Mesendoderm (in vitro differentiated cells): ENCODE measurements around the gene ANKAR.

ENCODE experiments used
- DNase-seq: peaks from one replicate; pipeline ENCODE4 v3.0.0; 2013
- H2AK5ac ChIP-seq: 2 replicates; pipeline ENCODE4 v1.6.1; 2013; ENCODE audit warnings: low read length, inconsistent platforms
- H2BK120ac ChIP-seq: 2 replicates; pipeline ENCODE4 v1.6.1; 2013; ENCODE audit warnings: low read depth, mild to moderate bottlenecking, low read length, moderate library complexity, mixed read lengths
- H2BK15ac ChIP-seq: replicated peaks from 2 replicates; pipeline ENCODE4 v1.6.1; 2013; ENCODE audit warnings: low read depth, mild to moderate bottlenecking, moderate library complexity
- H2BK5ac ChIP-seq: 2 replicates; pipeline ENCODE4 v1.6.1; 2013; ENCODE audit warnings: low read length, inconsistent platforms
- H3K18ac ChIP-seq: 2 replicates; pipeline ENCODE4 v1.6.1; 2013; ENCODE audit warnings: mild to moderate bottlenecking, low read length, mixed read lengths
- H3K23ac ChIP-seq: one replicate; pipeline ENCODE4 v1.6.1; 2013; ENCODE audit warnings: low read length
- H3K27ac ChIP-seq: 2 replicates; pipeline ENCODE4 v1.5.1; 2013; ENCODE audit warnings: low read depth, mild to moderate bottlenecking, inconsistent platforms, low read length, moderate library complexity
- H3K27me3 ChIP-seq: 2 replicates; pipeline ENCODE4 v1.6.1; 2013; ENCODE audit warnings: low read length, control low read depth, mild to moderate bottlenecking, inconsistent platforms; ENCODE audit not compliant: insufficient read depth, poor library complexity
- H3K36me3 ChIP-seq: 2 replicates; pipeline ENCODE4 v1.6.1; 2013; ENCODE audit warnings: low read length, inconsistent platforms; ENCODE audit not compliant: control insufficient read depth, insufficient read depth
- H3K4ac ChIP-seq: one replicate; pipeline ENCODE4 v1.6.1; 2013; ENCODE audit warnings: low read depth, mild to moderate bottlenecking, low read length, moderate library complexity
- H3K4me1 ChIP-seq: 2 replicates; pipeline ENCODE4 v1.6.1; 2013; ENCODE audit warnings: low read depth, low read length, inconsistent platforms; ENCODE audit not compliant: control insufficient read depth
- H3K4me2 ChIP-seq: 2 replicates; pipeline ENCODE4 v1.6.1; 2013; ENCODE audit warnings: low read length
- H3K4me3 ChIP-seq: 2 replicates; pipeline ENCODE4 v1.5.1; 2013; ENCODE audit warnings: mild to moderate bottlenecking, low read length
- H3K56ac ChIP-seq: one replicate; pipeline ENCODE4 v1.6.1; 2013; ENCODE audit warnings: low read length
- H3K79me1 ChIP-seq: 2 replicates; pipeline ENCODE4 v1.6.1; 2013; ENCODE audit warnings: low read length, inconsistent platforms
- H3K79me2 ChIP-seq: 2 replicates; pipeline ENCODE4 v1.6.1; 2013; ENCODE audit warnings: mild to moderate bottlenecking, low read length; ENCODE audit not compliant: control insufficient read depth, insufficient read depth
- H3K9ac ChIP-seq: 2 replicates; pipeline ENCODE4 v1.6.1; 2013; ENCODE audit warnings: low read length, inconsistent platforms
- H4K5ac ChIP-seq: one replicate; pipeline ENCODE4 v1.6.1; 2013; ENCODE audit warnings: low read length
- H4K8ac ChIP-seq: one replicate; pipeline ENCODE4 v1.6.1; 2013; ENCODE audit warnings: low read depth, mild to moderate bottlenecking, control low read depth, low read length, moderate library complexity
- WGBS: extraction: QIAGEN DNeasy Blood & Tissue Kit; methylation state at CpG from one replicate; pipeline ENCODE4 v1.1.7; 2013; ENCODE audit warnings: low lambda C conversion rate, missing lambda C conversion rate; ENCODE audit not compliant: insufficient coverage; ENCODE audit errors: extremely low coverage; 5-methylcytosine and 5-hydroxymethylcytosine counted together

The ANKAR gene

DNA sequence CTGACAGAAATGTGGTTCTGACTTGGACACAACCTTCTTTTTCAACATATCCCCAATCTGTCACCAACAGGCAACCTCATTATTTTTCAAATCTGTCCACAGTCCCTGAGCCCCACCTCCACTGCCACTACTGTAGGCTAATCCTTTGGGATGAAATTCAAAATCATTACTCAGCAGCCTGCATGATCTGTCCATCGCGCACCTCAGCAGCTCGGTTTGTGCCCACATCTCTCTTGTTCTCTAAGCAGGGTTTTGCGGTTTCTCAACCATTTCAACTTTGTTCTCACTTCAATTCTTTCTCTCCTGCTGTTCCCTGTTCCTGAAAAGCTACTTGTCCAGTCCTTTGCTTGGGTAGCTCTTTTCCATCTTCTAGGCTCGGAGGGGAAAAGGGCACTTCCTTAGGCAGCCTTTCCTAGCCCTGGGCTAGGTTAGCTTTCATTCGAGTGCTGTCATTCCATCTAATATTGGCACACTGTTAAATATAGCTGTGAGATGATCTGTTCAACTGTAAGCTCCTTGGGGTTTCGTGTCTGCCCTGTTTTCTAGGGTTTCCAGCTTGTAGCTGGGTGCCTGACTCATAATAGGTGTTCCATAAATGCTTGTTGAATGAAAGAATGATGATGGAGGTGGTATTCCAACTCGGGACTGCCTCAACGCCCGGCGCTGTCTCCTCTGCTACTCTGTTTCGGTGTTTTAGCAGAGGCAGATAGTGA lies 653 bp upstream of the ANKAR start:
- H3K18ac ChIP-seq: no peak overlapping the region

DNA sequence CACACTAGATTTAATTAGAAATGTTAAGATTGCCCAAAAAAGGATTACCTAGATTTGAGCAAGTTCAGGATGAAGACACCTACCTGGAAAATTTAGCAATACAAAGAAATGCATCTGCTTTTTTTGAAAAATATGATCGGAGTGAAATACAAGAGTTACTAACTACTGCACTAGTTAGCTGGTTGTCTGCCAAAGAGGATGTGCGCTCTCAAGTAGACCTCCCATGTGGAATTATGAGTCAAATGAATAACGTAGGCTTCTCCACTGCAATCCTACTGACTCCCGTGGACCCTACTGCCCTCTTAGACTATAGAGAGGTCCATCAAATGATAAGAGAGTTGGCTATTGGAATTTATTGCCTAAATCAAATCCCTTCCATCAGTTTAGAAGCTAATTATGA lies 2.0 kb downstream of the ANKAR start:
- Histone ChIP-seq H3K4ac (no peak overlapping the region), H3K18ac (no peak overlapping the region), H4K5ac (no peak overlapping the region), H4K8ac (no peak overlapping the region), H3K56ac (no peak overlapping the region), H3K36me3 (no peaks in the 10 kb centered on the region), H2BK5ac (no peak overlapping the region), H2BK15ac (no peak overlapping the region), H3K23ac (no peak overlapping the region), H3K27ac (no peak overlapping the region), H3K27me3 (no peaks in the 10 kb centered on the region), H3K79me1 (no peaks in the 10 kb centered on the region), H3K79me2 (no peaks in the 10 kb centered on the region), H3K9ac (no peak overlapping the region), H3K4me1 (no peaks in the 10 kb centered on the region), H2AK5ac (no peak overlapping the region), H3K4me3 (no peak overlapping the region), H3K4me2 (no peak overlapping the region), H2BK120ac (no peak overlapping the region)
- no peak for DNase-seq
- no CpG with 5 or more reads among the region's 4 CpGs for WGBS

More for the DNA sequence above, 653 bp upstream of the ANKAR start:
- Histone ChIP-seq H3K56ac (peak overlapping the region; percentile 40), H3K23ac (no peak overlapping the region), H3K27me3 (no peaks in the 10 kb centered on the region), H4K5ac (no peak overlapping the region), H3K27ac (no peak overlapping the region), H3K4ac (no peak overlapping the region), H3K4me3 (no peak overlapping the region), H2BK15ac (no peak overlapping the region), H2BK120ac (no peak overlapping the region), H2BK5ac (no peak overlapping the region), H3K9ac (peak overlapping the region; percentile 51), H3K79me1 (no peaks in the 10 kb centered on the region), H3K79me2 (no peaks in the 10 kb centered on the region), H3K36me3 (no peaks in the 10 kb centered on the region), H3K4me2 (peak overlapping the region; percentile 53), H4K8ac (no peak overlapping the region), H2AK5ac (no peak overlapping the region), H3K4me1 (no peaks in the 10 kb centered on the region)
- DNase-seq: peak; percentile 10
- WGBS: no CpG with 5 or more reads among the region's 12 CpGs

DNA sequence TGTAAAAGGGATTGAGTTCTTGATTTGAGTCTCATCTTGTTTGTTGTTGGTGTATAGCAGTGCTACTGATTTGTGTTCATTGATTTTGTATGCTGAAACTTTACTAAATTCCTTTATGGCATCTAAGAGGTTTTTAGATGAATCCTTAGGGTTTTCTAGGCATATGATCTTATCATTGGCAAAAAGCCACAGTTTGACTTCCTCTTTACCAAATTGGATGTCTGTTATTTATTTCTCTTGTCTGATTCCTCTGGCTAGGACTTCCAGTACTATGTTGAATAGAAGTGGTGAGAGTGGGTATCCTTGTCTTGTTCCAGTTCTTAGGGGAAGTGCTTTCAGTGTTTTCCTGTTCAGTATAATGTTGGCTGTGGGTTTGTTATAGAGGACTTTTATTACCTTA lies 4.8 kb downstream of the ANKAR start:
- Histone ChIP-seq H2BK5ac (no peak overlapping the region), H3K23ac (no peak overlapping the region), H3K27me3 (no peaks in the 10 kb centered on the region), H3K4me1 (no peaks in the 10 kb centered on the region), H3K56ac (no peak overlapping the region), H3K9ac (no peak overlapping the region), H4K5ac (no peak overlapping the region), H3K27ac (no peak overlapping the region), H3K4me2 (no peak overlapping the region), H3K4me3 (no peak overlapping the region), H2BK120ac (no peak overlapping the region), H2AK5ac (no peak overlapping the region), H2BK15ac (no peak overlapping the region), H3K79me2 (no peaks in the 10 kb centered on the region), H4K8ac (no peak overlapping the region), H3K18ac (no peak overlapping the region), H3K36me3 (no peaks in the 10 kb centered on the region), H3K4ac (no peak overlapping the region), H3K79me1 (no peaks in the 10 kb centered on the region)
- DNase-seq: no peak

DNA sequence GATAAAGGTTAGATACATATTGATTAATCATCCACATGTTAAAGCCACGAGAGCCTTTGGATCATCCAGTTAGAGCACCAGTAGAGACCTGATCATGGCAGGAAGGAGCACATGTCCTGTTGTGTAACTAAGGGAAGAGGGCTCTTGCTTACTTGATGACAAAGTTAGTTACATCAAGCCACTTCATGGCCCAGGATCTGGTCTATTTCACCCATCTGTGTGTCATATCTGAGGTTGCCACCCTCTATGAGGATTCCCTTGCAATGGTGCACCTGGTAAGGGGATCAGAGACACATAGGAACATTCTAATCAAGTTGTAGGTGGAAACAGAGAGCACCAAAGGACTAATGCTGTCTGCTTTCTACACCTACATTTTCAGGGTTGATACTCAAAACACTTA lies 6.7 kb downstream of the ANKAR start:
- no peak overlapping the region for H3K4ac ChIP-seq
- no peak overlapping the region for H3K27ac ChIP-seq
- H3K4me1 ChIP-seq: no peaks in the 10 kb centered on the region
- H3K27me3 ChIP-seq: no peaks in the 10 kb centered on the region
- no peaks in the 10 kb centered on the region for H3K36me3 ChIP-seq
- H2BK5ac ChIP-seq: no peak overlapping the region
- H3K18ac ChIP-seq: no peak overlapping the region
- H3K56ac ChIP-seq: no peak overlapping the region
- H3K9ac ChIP-seq: no peak overlapping the region
- no peak overlapping the region for H2BK120ac ChIP-seq
- no peaks in the 10 kb centered on the region for H3K79me2 ChIP-seq
- no peak overlapping the region for H4K5ac ChIP-seq
- H3K4me3 ChIP-seq: no peak overlapping the region
- no peak overlapping the region for H2BK15ac ChIP-seq
- no peak overlapping the region for H4K8ac ChIP-seq
- no CpG with 5 or more reads among the region's 1 CpG for WGBS
- no peaks in the 10 kb centered on the region for H3K79me1 ChIP-seq
- no peak overlapping the region for H3K4me2 ChIP-seq
- no peak overlapping the region for H3K23ac ChIP-seq
- no peak overlapping the region for H2AK5ac ChIP-seq
- no peak for DNase-seq

DNA sequence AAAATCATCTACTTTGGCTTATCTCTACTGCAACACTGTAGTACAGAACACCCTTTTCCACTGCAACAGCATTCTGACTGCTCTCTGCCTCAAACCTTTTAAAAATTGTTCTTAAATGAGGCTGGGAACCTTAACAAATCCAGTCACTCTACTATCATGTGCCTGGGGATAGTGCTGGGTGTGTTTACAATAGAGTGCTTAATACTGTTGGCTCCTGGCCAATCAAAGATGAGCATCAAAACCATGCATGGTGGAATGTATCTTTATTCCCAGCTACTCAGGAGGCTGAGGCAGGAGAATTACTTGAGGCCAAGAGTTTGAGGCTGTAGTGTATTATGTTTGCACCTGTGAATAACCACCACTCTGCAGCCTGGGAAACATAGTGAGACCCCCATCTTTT lies 7.4 kb downstream of the ANKAR start:
- Histone ChIP-seq H3K4me2 (no peak overlapping the region), H3K36me3 (no peaks in the 10 kb centered on the region), H3K79me2 (no peaks in the 10 kb centered on the region), H2BK5ac (no peak overlapping the region), H3K23ac (no peak overlapping the region), H3K4ac (no peak overlapping the region), H3K4me3 (no peak overlapping the region), H3K27me3 (no peaks in the 10 kb centered on the region), H3K4me1 (no peaks in the 10 kb centered on the region), H4K5ac (no peak overlapping the region), H2BK120ac (no peak overlapping the region), H3K9ac (no peak overlapping the region), H2AK5ac (no peak overlapping the region), H4K8ac (no peak overlapping the region), H3K79me1 (no peaks in the 10 kb centered on the region), H2BK15ac (no peak overlapping the region), H3K27ac (no peak overlapping the region), H3K56ac (no peak overlapping the region), H3K18ac (no peak overlapping the region)
- DNase-seq: no peak

DNA sequence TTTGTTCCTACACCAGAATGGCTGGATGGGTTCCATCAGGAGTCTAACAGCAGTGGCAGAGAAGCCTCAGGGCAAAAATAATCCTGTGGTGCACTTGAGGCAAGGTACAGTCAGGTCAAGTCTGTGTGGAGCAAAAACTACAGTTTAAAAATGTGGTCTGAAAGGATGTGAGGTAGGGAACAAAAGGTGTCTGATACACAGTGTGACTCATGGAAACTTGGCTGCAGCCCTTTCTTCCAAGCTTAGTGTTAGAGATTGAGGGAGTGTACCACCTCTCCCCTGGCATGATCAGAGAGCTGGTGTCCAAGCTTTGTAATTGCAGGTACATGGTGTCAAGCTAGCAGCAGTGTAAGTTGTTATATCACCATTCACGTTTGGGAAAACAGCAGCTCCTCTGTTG lies 8.9 kb downstream of the ANKAR start:
- Histone ChIP-seq H3K4me2 (no peak overlapping the region), H3K79me1 (no peaks in the 10 kb centered on the region), H4K8ac (no peak overlapping the region), H2AK5ac (no peak overlapping the region), H3K9ac (no peak overlapping the region), H3K4me3 (no peak overlapping the region), H3K27ac (no peak overlapping the region), H4K5ac (no peak overlapping the region), H3K79me2 (no peaks in the 10 kb centered on the region), H3K36me3 (no peaks in the 10 kb centered on the region), H3K56ac (no peak overlapping the region), H3K23ac (no peak overlapping the region), H2BK120ac (no peak overlapping the region), H3K27me3 (no peaks in the 10 kb centered on the region), H3K18ac (no peak overlapping the region), H3K4ac (no peak overlapping the region), H2BK15ac (no peak overlapping the region), H3K4me1 (no peaks in the 10 kb centered on the region), H2BK5ac (no peak overlapping the region)
- WGBS: no CpG with 5 or more reads among the region's 1 CpG
- no peak for DNase-seq
